SKM-1 (cell line): Measurements from ENCODE around the gene ACCS.

Source experiments
- DNase-seq: peaks from one replicate; lab custom pipeline; 2025; ENCODE audit not compliant: unreplicated experiment; lab: John Stamatoyannopoulos, UW

ACCS gene

DNA sequence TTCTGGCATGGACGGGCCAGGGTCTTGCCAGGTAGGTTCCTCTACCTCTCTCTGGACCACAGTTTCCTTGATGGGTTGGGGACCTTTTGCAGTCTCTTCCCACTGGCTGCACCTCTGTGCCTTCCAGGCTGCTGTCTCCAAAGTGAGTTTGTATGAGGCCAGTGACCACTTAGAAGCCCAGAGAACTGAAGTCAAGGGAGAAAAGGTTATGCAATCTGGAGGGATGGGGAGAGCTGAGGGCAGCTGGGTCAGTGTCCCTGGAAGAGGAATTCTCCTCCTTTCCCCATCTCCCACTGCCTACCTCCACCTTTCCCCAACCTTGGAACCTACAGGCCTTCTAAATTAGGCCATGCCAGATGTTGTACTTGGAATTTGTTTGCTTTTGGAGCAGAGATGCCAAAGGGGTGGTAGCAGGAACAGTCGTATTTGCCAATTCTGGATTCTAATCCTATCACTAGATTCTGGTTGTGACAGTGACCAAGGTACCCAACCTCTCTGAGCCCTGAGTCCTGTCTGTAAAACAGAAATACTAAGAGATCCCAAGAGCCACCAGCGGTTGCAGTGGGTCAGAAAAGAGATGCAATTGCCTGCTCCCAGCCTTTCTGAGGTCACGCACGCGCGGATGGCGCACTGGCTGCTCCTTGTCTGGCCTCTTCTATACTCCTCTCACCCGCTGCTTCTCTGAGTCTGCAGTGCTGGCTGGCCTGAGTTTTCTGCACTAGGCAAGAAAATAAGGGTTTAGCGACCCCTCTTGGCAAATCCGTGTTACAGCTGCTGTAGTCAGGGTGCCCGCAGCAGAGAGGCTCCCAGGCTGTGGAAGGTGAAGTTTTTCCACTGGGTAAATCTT is 29.0 kb upstream of the ACCS start:
- peak; percentile 34 for DNase-seq

DNA sequence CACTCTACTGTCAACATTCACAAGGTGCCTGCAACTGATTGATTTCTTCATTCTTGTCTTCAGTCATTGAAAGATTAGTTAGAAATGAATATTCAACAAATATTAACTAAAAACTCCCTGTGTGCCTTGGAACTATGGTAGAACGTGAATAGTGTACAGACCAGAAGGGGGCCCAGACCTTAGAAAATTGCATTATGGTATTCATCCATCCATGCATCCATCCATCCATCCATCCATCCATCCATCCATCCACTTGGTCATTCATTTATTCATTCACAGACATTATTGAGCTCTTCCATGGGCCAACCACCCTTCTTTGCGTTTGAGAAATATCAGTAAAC is 28.4 kb upstream of the ACCS start:
- no peak for DNase-seq

DNA sequence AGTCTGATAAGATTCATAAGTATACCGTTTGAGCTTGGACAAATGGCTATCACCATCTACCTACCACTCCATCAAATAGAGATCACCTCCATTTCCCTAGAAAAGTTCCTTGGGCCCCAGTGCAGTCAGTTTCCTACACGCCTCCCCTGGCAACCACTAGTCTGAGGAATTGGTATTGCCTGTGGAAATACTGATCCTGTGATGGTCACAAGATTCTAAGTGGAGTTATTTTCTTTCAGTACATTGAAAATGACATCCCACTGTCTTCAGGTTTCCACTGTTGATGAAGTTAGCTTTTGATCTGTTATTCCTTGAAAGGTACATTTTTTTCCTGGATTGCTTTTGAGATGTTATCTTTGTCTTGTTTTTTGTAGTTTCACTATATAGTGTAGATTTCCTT is 22.9 kb upstream of the ACCS start:
- no peak for DNase-seq

DNA sequence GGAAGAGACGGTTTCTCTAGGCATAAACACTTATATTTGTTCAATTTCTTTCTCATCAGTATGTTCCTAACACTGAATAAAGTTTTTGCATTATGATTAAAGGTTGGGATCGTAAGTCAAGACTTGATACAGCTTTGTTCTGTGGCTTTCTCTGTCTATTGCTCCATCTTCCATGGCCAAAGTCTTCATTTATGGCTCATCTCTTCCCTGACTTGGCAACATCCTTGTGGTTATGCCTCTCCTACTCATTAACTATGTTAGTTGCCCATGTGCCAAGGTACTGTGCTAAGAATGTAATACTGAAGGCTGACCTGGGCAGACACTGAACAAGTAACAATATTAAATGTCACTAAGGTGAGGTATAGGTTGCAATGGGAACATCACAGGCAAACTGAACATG is 19.9 kb upstream of the ACCS start:
- no peak for DNase-seq

DNA sequence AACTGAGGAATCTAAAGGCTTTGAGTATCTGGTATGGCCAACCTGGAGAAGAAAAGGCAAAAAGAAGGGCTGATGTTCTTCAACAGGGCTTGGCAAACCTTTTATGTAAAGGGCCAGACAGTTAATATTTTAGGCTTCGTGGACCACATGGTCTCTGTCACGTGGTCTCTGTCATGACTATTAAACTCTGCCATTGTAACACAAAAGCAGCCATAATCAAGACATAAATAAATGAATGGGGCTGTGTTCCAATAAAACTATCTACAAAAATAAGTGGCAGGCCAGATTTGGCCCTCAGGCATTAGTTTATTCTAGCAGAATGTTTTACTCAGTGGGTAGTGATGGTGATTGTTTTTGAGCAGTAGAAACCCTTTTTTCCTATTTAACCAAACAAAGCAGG is 18.8 kb upstream of the ACCS start:
- DNase-seq = no peak

DNA sequence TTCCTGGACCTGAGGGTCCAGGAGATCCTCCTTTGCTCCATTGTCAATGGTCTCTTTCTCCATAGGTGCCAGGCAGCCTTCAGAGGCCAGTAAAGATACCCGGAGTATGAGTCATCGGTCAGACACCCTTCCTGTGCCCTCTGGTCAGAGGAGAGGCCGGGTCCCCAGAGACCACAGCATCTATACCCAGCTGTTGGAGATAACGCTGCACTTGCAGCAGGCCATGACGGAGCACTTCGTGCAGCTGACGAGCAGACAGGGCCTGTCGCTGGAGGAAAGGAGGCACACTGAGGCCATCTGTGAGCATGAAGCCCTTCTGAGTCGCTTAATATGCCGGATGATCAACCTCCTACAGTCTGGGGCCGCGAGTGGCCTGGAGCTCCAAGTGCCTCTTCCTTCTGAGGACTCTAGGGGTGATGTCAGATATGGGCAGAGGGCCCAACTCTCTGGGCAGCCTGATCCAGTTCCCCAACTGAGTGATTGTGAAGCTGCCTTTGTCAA is 18.1 kb upstream of the ACCS start, which contains the start of gene ACCSL:
Gene ACCSL, plus strand, starts transcription at position 51 of the 501 bp plus-strand sequence. Its CDS starts 56 bp downstream, at position 107.
- DNase-seq = no peak

DNA sequence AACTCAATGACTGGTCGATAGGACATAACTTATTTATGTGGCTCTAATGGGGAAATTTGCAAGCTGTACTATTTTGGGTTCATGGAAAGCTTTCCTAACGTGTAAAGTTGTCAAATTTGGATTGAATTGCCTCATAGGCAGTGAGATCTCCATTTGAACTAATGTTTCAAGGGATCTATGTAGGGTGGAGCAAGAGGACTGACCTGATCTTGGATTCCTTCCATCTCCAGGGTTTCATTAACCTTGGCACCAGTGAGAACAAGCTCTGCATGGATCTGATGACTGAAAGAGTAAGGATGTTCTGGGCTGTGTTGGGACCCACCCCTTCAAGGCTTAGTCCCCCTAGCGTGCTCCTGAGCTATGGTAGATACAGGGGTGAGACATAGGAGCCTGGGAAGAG is 16.2 kb upstream of the ACCS start:
- DNase-seq = no peak

DNA sequence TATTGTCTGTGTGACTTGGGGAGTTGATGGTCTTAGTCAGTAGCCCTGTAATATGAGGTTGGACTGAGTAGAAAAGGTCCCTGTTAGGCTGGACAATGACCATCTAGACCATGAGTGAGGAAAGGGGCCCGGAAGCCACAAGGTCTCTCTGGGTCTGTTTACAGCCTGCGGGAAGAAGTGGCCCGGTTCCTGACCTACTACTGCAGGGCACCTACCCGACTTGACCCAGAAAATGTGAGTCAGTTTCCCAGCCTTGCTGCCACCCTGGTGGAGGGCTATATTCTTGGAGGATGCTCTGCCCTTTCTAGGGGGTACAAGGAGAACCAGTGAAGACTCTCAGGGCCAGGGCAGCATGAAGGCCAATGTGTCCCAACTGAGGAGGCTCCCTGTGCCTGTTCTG is 14.9 kb upstream of the ACCS start:
- DNase-seq = no peak

DNA sequence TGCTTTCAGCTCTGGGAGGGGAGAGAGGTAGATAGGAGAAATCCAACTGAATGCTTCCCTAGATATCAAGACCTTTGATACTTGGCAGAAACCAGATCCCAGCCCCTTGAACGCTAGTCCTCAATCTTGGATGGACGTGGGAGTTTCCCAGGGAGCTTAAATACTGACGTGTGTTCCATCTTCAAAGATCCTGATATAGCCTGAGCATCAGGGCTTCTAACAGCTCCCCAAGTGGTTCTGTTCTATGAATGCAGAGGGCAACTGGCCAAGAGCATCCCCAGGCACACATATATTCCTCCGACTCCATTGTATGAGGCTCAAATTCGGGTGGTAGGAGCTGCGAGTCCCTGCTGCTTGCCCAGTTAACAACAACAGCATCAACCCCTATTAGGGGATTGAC is 8.7 kb upstream of the ACCS start:
- no peak for DNase-seq

DNA sequence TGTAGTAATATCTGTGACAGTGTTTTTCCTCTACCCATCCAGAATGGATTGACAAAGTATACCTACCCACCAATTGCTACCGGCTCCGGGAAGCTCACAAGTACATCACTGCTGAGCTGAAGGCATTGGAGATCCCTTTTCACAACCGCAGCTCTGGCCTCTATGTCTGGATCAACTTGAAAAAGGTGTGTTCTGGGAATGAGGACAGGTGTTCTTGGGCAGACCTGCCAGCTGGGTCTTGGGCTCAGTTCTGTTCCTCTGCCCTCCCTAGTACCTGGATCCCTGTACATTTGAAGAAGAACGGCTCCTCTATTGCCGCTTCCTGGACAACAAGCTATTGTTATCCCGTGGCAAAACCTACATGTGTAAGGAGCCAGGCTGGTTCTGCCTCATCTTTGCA is 7.8 kb upstream of the ACCS start:
- DNase-seq = no peak

DNA sequence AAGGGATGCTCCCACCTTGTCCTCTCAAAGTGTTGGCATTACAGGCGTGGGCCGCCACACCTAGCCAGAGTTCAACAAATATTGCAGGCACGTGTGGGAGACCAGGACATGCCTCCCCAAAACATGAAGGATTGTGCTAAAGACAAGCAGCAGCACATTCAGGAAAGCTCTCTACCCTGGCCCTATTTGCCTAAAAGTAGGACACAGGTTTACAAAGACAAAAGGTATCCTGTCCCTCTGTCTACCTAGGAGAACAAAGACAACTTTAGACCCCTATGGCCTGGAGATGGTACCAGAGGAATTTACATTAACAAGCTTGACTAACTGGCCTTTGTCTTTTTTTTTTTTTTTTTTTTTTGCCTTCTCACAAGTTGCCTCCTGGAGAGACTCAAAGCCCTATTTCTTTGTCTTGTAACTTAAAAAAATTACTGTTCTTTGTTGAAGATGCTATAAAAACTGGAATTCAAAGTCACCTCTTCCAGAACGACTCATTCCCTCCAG is 859 bp upstream of the ACCS start:
- no peak for DNase-seq

DNA sequence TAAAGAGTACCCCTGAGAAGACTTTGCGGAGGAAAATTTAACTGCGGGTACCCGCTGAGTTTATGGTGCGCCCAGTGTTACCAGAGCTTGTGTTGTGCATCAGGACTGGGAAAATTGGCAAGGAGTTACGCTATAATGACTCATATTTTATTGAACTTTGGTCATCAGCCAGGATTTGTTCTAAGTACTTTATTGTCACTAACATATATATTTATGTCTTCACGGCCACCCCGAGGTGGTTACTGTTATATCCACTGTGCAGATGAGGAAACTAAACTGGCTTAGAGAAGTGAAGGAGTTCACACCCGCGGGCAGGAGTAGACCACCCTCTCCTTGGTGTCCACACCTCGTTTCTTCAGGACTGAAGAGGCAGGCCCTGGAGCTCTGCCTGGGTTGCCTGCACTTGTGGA is 667 bp downstream of the ACCS start:
- peak; percentile 15 for DNase-seq

DNA sequence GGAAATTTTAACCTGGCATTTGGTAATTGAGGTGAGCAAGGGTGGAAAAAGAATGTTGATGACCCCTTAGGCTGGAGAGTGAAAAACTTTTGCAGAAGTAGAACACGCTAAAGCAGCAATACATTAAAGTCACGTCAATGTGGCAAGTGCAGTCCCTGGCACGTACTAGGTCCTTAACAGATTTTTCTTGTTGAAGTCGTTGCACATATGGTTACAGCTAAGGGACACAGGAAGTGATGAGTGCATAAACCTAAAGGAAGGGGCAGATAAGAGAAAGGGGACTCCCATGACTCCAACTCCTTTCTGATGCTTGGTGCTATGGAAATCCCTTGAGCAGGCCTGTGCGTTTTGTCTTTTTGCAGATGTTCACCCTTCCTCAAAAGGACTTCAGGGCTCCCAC is 1.2 kb downstream of the ACCS start:
- DNase-seq = peak; percentile 44

DNA sequence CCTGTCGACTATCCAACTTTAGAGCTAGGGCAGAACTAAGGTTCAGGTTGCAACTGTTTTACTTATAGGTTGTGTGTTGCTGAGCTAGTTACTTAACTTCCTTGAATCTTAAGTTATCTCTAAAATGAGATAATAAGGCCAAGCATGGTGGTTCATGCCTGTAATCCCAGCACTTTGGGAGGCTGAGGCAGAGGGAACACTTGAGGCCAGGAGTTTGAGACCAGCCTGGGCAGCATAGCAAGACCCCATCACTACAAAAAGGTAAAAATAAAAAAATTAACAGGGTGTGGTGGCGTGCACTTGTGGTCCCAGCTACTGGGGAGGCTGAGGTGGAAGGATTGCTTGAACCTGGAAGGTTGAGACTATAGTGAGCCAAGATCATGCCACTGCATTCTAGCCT is 2.1 kb downstream of the ACCS start:
- DNase-seq = no peak

DNA sequence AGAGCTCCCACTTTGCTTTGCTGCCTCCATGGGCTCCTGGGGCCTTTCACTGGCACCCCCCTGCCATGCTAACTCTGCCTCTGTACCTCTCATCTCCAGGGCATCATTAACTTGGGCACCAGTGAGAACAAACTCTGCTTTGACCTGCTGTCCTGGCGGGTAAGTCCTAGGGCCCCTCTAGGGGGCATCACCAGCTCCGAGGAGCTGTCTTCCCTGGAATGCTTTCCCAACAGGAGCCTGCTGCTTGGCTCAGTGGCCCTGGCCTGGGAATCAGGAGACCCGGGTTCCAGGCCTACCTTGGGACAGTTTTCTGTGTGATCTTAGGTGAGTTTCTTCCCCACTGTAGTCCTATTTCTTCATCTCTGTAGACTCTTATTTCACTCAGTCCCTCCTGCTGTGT is 5.1 kb downstream of the ACCS start:
- no peak for DNase-seq

DNA sequence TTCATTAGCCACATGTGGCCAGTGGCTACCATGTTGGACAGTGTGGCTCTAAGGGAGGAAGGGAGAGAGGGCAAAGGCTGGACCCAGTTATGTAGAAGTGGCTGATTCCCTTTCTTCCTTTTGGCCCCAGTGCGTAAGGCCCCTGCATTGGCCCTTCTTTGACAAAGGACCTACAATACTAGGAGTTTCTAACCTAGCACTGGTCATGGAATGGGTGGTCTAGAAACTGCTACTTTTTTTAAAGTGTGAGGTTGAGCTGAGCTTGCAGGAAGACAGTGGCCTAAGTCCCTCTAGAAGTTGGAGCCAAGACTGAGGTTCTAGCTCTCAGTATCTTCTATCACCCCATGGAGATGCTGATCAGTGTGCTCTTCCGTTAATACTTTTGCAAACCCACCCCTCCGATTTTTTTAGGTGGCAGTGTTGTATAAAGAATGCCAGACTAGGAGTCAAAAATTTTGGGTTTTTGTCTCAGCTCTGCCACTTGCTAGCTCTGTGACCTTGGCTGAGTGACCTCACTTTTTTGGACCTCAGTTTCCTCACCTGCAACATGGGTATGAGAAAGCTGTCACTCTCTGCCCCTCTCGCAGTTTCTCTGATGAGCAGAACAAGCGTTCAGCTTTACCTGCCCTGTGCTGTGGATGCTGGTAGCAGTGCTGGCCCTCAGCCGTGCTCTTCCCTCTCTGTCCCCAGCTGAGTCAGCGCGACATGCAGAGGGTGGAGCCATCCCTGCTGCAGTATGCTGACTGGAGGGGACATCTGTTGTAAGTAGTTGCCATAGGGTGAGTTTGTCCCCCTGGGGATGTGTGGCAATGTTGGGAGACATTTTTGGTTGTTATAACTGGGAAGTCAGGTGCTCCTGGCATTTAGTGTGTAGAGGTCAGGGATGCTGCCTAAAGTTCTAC is 6.9 kb downstream of the ACCS start:
- DNase-seq = no peak

DNA sequence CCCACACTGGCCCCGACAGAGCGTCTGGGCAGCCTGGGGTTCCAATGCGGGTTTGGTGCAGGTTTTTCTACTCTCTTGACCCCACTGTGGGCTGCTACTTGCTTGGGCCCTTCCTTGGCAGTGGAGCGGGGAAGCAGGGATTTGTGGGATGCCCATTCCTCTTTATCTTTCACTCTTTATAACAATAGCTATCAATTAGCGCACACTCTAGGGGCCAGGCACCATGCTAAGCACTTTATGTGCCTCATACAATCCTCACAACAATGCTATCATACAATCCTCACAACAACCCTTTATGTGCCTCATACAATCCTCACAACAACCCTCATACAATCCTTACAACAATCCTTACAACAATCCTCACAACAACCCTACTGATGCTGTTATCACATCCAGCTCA is 12.7 kb downstream of the ACCS start:
- no peak for DNase-seq

DNA sequence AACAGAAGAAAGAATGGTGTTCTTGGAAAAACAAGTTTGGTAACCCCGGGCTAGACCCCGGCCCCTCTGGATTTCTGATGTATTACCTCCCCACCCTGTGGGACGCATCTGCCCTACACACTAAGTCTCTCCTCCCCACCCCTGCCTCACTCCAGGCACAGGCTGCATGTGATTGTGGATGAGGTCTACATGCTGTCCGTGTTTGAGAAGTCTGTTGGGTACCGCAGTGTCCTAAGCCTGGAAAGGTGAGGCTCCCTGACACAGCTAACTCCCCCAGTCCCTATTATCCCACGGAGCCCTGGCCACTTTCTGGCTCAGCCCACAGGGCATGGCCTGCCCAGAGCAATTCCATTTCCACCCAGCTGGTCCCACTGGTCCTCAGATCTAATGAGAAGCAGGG is 13.3 kb downstream of the ACCS start:
- no peak for DNase-seq

DNA sequence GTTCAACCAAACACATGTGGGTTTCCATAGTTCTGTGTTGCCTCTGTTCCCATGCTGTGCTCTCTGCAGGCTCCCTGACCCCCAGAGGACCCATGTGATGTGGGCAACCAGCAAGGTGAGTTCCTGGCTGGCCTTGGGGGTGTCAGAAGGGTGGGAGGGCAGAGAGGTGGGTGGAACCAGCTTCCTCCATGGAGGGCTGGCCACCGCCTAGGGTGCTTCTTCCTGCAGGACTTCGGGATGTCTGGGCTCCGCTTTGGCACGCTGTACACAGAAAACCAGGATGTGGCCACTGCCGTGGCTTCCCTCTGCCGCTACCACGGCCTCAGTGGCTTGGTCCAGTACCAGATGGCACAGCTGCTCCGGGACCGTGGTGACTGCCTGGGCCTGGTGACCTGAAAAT is 14.9 kb downstream of the ACCS start:
- no peak for DNase-seq

DNA sequence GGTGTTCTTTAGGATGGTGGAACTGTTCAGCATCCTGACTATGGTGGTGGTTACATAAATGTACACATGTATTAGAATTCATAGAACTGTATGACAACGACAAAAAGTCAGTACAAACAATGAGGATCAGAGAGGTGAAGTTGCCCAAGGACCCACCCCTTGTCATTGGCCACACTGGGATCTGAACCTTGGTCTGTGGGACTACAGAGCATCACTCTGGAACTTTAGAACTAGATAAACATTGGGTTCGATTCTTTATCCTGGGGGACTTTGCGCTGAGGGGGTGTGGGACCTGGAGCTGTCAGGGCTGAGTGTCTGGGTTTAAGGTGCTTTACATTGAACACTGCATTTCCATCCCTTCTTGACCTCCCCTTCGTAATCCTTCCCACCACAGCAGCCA is 16.6 kb downstream of the ACCS start:
- DNase-seq = no peak

DNA sequence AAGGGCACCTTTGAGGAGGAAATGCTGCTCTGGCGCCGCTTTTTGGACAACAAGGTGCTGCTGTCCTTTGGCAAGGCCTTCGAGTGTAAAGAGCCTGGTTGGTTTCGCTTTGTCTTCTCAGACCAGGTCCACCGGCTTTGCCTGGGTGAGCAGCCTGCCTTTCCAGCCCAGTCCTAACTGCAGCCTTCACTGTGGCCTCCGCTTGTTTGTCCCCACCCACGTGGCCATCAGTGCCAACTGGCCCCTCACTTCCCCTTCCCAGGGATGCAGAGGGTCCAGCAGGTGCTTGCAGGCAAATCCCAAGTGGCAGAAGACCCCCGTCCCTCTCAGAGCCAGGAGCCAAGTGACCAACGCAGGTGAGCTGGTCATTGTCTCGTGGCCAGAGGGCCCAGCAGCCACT is 17.4 kb downstream of the ACCS start:
- DNase-seq = no peak

DNA sequence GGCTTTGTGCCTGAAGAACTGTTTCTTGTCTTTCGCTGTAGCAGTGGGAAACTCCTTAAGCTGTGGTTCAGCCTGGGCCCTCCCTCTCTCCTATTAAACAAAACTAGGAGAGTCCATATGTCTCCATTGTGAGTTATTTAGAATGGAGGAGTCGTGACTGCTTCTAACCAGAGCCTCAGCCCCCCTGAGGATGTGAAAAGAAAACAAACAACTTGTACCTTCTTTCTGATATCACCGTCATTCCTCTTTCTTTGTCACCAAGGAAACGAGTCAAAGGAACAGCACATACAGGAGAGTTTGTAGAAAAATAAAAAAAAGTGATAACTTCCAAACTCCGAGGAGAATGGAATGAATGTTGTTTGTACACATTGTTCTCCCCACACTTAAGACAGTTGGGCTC is 17.8 kb downstream of the ACCS start:
- DNase-seq = no peak
